KMS-11 (cell line): ENCODE results near the gene CASS4.

Experiments
- H2AFZ ChIP-seq: fragments of 200-600 bp; sonication (generic); 2 replicates; pipeline ENCODE4 v1.6.1; 2016; ENCODE audit warnings: antibody characterized with exemption, mixed run types, low read depth
- H3K27ac ChIP-seq: fragments of 200-600 bp; sonication (generic); 2 replicates; pipeline ENCODE4 v1.6.1; 2016; ENCODE audit warnings: mild to moderate bottlenecking, mixed run types
- H3K27me3 ChIP-seq: fragments of 200-600 bp; sonication (generic); 2 replicates; pipeline ENCODE4 v1.6.1; 2017; ENCODE audit warnings: mild to moderate bottlenecking, low read depth, mixed run types, moderate library complexity; ENCODE audit not compliant: insufficient read depth
- H3K36me3 ChIP-seq: fragments of 200-600 bp; sonication (generic); 2 replicates; pipeline ENCODE4 v1.6.1; 2017; ENCODE audit warnings: mild to moderate bottlenecking, mixed run types; ENCODE audit not compliant: insufficient read depth
- H3K4me1 ChIP-seq: fragments of 200-600 bp; sonication (generic); 2 replicates; pipeline ENCODE4 v1.6.1; 2016; ENCODE audit warnings: mild to moderate bottlenecking, low read depth, mixed run types; ENCODE audit not compliant: poor library complexity, severe bottlenecking
- H3K4me2 ChIP-seq: fragments of 200-600 bp; sonication (generic); 2 replicates; pipeline ENCODE4 v1.7.0; 2016; ENCODE audit warnings: mild to moderate bottlenecking, mixed run types
- H3K4me3 ChIP-seq: fragments of 200-600 bp; sonication (generic); IDR thresholded peaks from 2 replicates; pipeline ENCODE4 v1.6.1; 2017; ENCODE audit warnings: low read depth, low read length, mixed read lengths; ENCODE audit not compliant: insufficient read depth
- H3K79me2 ChIP-seq: fragments of 200-600 bp; sonication (generic); 2 replicates; pipeline ENCODE4 v1.6.1; 2016; ENCODE audit warnings: low read depth, mixed run types; ENCODE audit not compliant: insufficient read depth
- H3K9ac ChIP-seq: fragments of 200-600 bp; sonication (generic); 2 replicates; pipeline ENCODE4 v1.6.1; 2016; ENCODE audit warnings: mild to moderate bottlenecking, mixed run types
- H4K20me1 ChIP-seq: fragments of 200-600 bp; sonication (generic); 2 replicates; pipeline ENCODE4 v1.6.1; 2016; ENCODE audit warnings: mild to moderate bottlenecking, mixed run types; ENCODE audit not compliant: insufficient read depth
- CTCF ChIP-seq: fragments of 200-600 bp; sonication (generic); conservative IDR thresholded peaks from 2 replicates; pipeline ENCODE4 v1.6.1; 2017; ENCODE audit warnings: low read depth, mild to moderate bottlenecking, antibody characterized with exemption, low read length, moderate library complexity, mixed read lengths

CASS4 gene

GRCh38 chr20:56369179-56369578 is 42.9 kb upstream of the CASS4 start:
- no peak for TF ChIP-seq CTCF
- Histone ChIP-seq H2AFZ (no peak overlapping the region), H3K36me3 (peaks cover 12% of the 10 kb centered on the region; the same call in 1 of the 2 replicates), H3K4me2 (no peak overlapping the region), H3K27me3 (no peaks in the 10 kb centered on the region), H3K4me1 (peaks cover 2% of the 10 kb centered on the region), H3K79me2 (no peaks in the 10 kb centered on the region), H3K9ac (no peak overlapping the region), H3K27ac (no peak overlapping the region), H4K20me1 (no peaks in the 10 kb centered on the region), H3K4me3 (no peak overlapping the region)

GRCh38 chr20:56371977-56372376 is 40.1 kb upstream of the CASS4 start:
- TF ChIP-seq CTCF: no peak
- Histone ChIP-seq H3K27me3 (no peaks in the 10 kb centered on the region), H3K4me3 (no peak overlapping the region), H3K9ac (no peak overlapping the region), H3K36me3 (peaks cover 15% of the 10 kb centered on the region; the same call in 1 of the 2 replicates), H2AFZ (no peak overlapping the region), H3K4me1 (peaks cover 14% of the 10 kb centered on the region), H3K4me2 (no peak overlapping the region), H3K79me2 (peaks cover 15% of the 10 kb centered on the region), H3K27ac (no peak overlapping the region), H4K20me1 (no peaks in the 10 kb centered on the region)

DNA sequence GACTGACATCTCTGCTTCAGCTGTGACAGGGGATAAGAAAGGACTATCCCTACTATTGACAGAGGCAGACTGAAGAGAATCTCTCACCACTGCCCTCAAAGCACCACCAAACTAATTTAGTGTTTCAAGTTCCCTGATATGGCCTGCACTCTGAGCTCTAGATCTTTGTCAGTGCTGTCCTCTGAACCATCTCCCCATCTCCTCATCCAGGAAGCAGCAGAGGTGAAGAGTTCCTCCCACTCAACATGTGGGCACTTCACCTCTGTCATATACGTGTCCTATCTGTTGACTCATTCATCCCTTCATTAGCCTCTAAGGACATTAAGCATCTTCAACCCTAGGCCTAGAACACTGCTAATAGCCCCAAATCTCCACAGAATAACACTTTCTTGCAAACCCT is 39.2 kb upstream of the CASS4 start:
- Histone ChIP-seq H3K4me1 (peaks cover 14% of the 10 kb centered on the region), H3K36me3 (peaks cover 15% of the 10 kb centered on the region; the same call in 1 of the 2 replicates), H4K20me1 (no peaks in the 10 kb centered on the region), H3K27ac (no peak overlapping the region), H3K79me2 (peaks cover 23% of the 10 kb centered on the region), H2AFZ (no peak overlapping the region), H3K27me3 (no peaks in the 10 kb centered on the region), H3K9ac (no peak overlapping the region), H3K4me3 (no peak overlapping the region), H3K4me2 (no peak overlapping the region)
- no peak for TF ChIP-seq CTCF

GRCh38 chr20:56373942-56374341 is 38.1 kb upstream of the CASS4 start:
- Histone ChIP-seq H3K4me2 (no peak overlapping the region), H3K36me3 (peaks cover 15% of the 10 kb centered on the region; the same call in 1 of the 2 replicates), H4K20me1 (no peaks in the 10 kb centered on the region), H3K79me2 (peaks cover 23% of the 10 kb centered on the region), H3K27me3 (no peaks in the 10 kb centered on the region), H3K4me1 (peaks cover 14% of the 10 kb centered on the region), H3K9ac (no peak overlapping the region), H3K4me3 (no peak overlapping the region), H3K27ac (no peak overlapping the region), H2AFZ (no peak overlapping the region)
- no peak for TF ChIP-seq CTCF

DNA sequence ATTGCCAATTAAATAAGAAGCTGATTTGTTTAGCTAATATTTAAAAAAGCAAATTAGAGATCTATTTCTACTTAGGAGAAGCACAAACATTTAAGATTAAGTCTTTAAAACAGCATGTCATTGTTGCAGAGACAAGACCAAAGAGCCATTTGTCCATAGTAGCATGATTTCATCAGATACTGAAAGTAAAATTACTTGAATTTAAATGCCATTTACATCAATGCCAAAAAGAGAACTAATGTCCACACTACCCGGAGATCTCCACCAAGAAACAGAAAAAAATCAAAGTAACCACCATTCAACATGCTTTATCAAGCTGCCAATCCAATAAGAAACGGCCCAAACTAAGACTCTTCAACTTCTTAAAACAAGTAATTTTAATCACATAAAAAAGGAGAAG is 35.7 kb upstream of the CASS4 start:
- H3K4me3 ChIP-seq: no peak overlapping the region
- no peak overlapping the region for H3K27ac ChIP-seq
- H3K79me2 ChIP-seq: peaks cover 23% of the 10 kb centered on the region
- no peaks in the 10 kb centered on the region for H3K27me3 ChIP-seq
- H2AFZ ChIP-seq: no peak overlapping the region
- peaks cover 15% of the 10 kb centered on the region; the same call in 1 of the 2 replicates for H3K36me3 ChIP-seq
- H4K20me1 ChIP-seq: no peaks in the 10 kb centered on the region
- TF ChIP-seq CTCF: no peak
- H3K9ac ChIP-seq: no peak overlapping the region
- H3K4me1 ChIP-seq: peaks cover 21% of the 10 kb centered on the region
- no peak overlapping the region for H3K4me2 ChIP-seq
